HG03103 (cell line): ENCODE results near the gene SNX15.
"Not testable (repeated sequence)": the region's sequence is repeated elsewhere in the genome, so short reads cannot be mapped to it uniquely, and the experiment has no call there.

Source experiments
- ATAC-seq: cut with Tn5 transposase; IDR thresholded peaks from one replicate; pipeline ENCODE4 v1.9.1; 2021; ENCODE audit warnings: low read depth; ENCODE audit not compliant: unreplicated experiment

Gene SNX15

GRCh38 chr11:65027213-65028067 is at the start of gene SNX15:
SNX15 (plus strand) TSS chr11:65027439; CDS start chr11:65027538, 99 bp downstream.
- peak; percentile 81 for ATAC-seq

GRCh38 chr11:64983339-64983738 is 43.9 kb upstream of the SNX15 start:
- ATAC-seq = not testable (repeated sequence)

GRCh38 chr11:64987998-64988854 is 39.0 kb upstream of the SNX15 start:
- no peak for ATAC-seq

GRCh38 chr11:64989416-64989815 is 37.8 kb upstream of the SNX15 start:
- no peak for ATAC-seq

- no peak for ATAC-seq
These were observed 36.9 kb upstream of the SNX15 start for GRCh38 chr11:64990222-64990923.

- ATAC-seq = no peak
These were observed 32.9 kb upstream of the SNX15 start for GRCh38 chr11:64994318-64994717.

GRCh38 chr11:64996327-64996709 is 30.9 kb upstream of the SNX15 start:
- no peak for ATAC-seq

GRCh38 chr11:64996710-64997380 is 30.4 kb upstream of the SNX15 start, which contains the start of gene BATF2:
BATF2 (minus strand) TSS chr11:64996971; CDS start chr11:64996914, 57 bp downstream.
- no peak for ATAC-seq

GRCh38 chr11:64998141-64998540 is 29.1 kb upstream of the SNX15 start:
- ATAC-seq = no peak

GRCh38 chr11:64998690-64999431 is 28.4 kb upstream of the SNX15 start:
- no peak for ATAC-seq

GRCh38 chr11:64999478-64999877 is 27.8 kb upstream of the SNX15 start:
- no peak for ATAC-seq

GRCh38 chr11:65002706-65003105 is 24.5 kb upstream of the SNX15 start:
- ATAC-seq = no peak

GRCh38 chr11:65003282-65003681 is 24.0 kb upstream of the SNX15 start:
- ATAC-seq = no peak

- not testable (repeated sequence) for ATAC-seq
These were observed 23.3 kb upstream of the SNX15 start for GRCh38 chr11:65003968-65004367.

GRCh38 chr11:65008016-65008415 is 19.2 kb upstream of the SNX15 start:
- no peak for ATAC-seq

GRCh38 chr11:65008873-65009272 is 18.4 kb upstream of the SNX15 start:
- no peak for ATAC-seq

- peak; percentile 54 for ATAC-seq
These were observed 13.9 kb upstream of the SNX15 start for GRCh38 chr11:65013130-65013887.

- peak; percentile 72 for ATAC-seq
These were observed 13.1 kb upstream of the SNX15 start, which contains the start of gene ARL2 for GRCh38 chr11:65013888-65014725. ARL2 (plus strand) TSS chr11:65014160; CDS start chr11:65014208, 48 bp downstream.
